Amniotic stem cell (primary cell): ENCODE results near the gene SPSB3.
A peak's percentile ranks its signal among the peaks of the same experiment; 100 is the strongest.
"Not testable (repeated sequence)": the region's sequence is repeated elsewhere in the genome, so short reads cannot be mapped to it uniquely, and the experiment has no call there.

Experiments
- DNase-seq: peaks from one replicate; lab custom pipeline; 2025; lab: John Stamatoyannopoulos, UW

The SPSB3 gene

GRCh38 chr16:1816396-1817275, 34.3 kb upstream of the SPSB3 start:
- no peak for DNase-seq

- no peak for DNase-seq
Observed at GRCh38 chr16:1815461-1815860, 33.1 kb upstream of the SPSB3 start.

GRCh38 chr16:1812732-1813163, 30.4 kb upstream of the SPSB3 start:
- DNase-seq = peak; percentile 35

- DNase-seq = no peak
Observed at GRCh38 chr16:1810536-1810935, 28.2 kb upstream of the SPSB3 start.

- DNase-seq = no peak
Observed at GRCh38 chr16:1810106-1810505, 27.7 kb upstream of the SPSB3 start.

GRCh38 chr16:1809281-1809801, 27.0 kb upstream of the SPSB3 start:
- no peak for DNase-seq

GRCh38 chr16:1808691-1809090, 26.3 kb upstream of the SPSB3 start:
- DNase-seq = no peak

- no peak for DNase-seq
Observed at GRCh38 chr16:1807626-1808025, 25.3 kb upstream of the SPSB3 start.

GRCh38 chr16:1800701-1801100, 18.3 kb upstream of the SPSB3 start:
- no peak for DNase-seq

- DNase-seq = not testable (repeated sequence)
Observed at GRCh38 chr16:1799263-1799662, 16.9 kb upstream of the SPSB3 start.

- DNase-seq = no peak
Observed at GRCh38 chr16:1794908-1795666, 12.7 kb upstream of the SPSB3 start.

GRCh38 chr16:1794221-1794871, 12.0 kb upstream of the SPSB3 start:
- no peak for DNase-seq

GRCh38 chr16:1793578-1794220, 11.3 kb upstream of the SPSB3 start, which contains the start of gene IGFALS:
IGFALS (minus strand) TSS chr16:1793705; CDS start chr16:1793652, 53 bp downstream.
- DNase-seq = no peak

- DNase-seq = no peak
Observed at GRCh38 chr16:1792836-1793577, 10.6 kb upstream of the SPSB3 start.

- no peak for DNase-seq
Observed at GRCh38 chr16:1791943-1792812, 9.8 kb upstream of the SPSB3 start.

GRCh38 chr16:1791256-1791942, 9.0 kb upstream of the SPSB3 start:
- DNase-seq = no peak

GRCh38 chr16:1790611-1791255, 8.4 kb upstream of the SPSB3 start:
- DNase-seq = no peak

GRCh38 chr16:1790261-1790610, 7.9 kb upstream of the SPSB3 start:
- no peak for DNase-seq

- DNase-seq = no peak
Observed at GRCh38 chr16:1789643-1790045, 7.3 kb upstream of the SPSB3 start.
